H9 (cell line): ENCODE measurements around the gene PASK. TPM values are rescaled to one million over a fixed set of nuclear protein-coding genes. Genes with fewer than 3 reads are reported as not detected.

ENCODE experiments used
- DNase-seq: peaks from one replicate; pipeline ENCODE4 v3.0.0-alpha.2; 2017
- H2AFZ ChIP-seq: one replicate; pipeline ENCODE4 v1.6.1; 2013; ENCODE audit warnings: mild to moderate bottlenecking, low read length, control low read depth, moderate library complexity
- H2AK5ac ChIP-seq: 2 replicates; pipeline ENCODE4 v1.6.1; 2013; ENCODE audit warnings: low read length, control low read depth, mixed read lengths; ENCODE audit not compliant: insufficient read length
- H2BK120ac ChIP-seq: one replicate; pipeline ENCODE4 v1.6.1; 2013; ENCODE audit warnings: low read depth, mild to moderate bottlenecking, low read length, control low read depth, inconsistent platforms; ENCODE audit not compliant: poor library complexity, severe bottlenecking
- H2BK12ac ChIP-seq: 2 replicates; pipeline ENCODE4 v1.6.1; 2013; ENCODE audit warnings: low read length, control low read depth, mixed read lengths, low read depth; ENCODE audit not compliant: insufficient read length
- H2BK15ac ChIP-seq: 2 replicates; pipeline ENCODE4 v1.6.1; 2013; ENCODE audit warnings: low read depth, low read length, control low read depth
- H2BK20ac ChIP-seq: one replicate; pipeline ENCODE4 v1.6.1; 2013; ENCODE audit warnings: low read depth, mild to moderate bottlenecking, low read length, control low read depth, inconsistent platforms; ENCODE audit not compliant: poor library complexity, severe bottlenecking
- H2BK5ac ChIP-seq: 2 replicates; pipeline ENCODE4 v1.6.1; 2013; ENCODE audit warnings: low read length, control low read depth, mixed read lengths; ENCODE audit not compliant: insufficient read length
- H3K14ac ChIP-seq: 2 replicates; pipeline ENCODE4 v1.6.1; 2013; ENCODE audit warnings: low read length, control low read depth; ENCODE audit not compliant: insufficient read depth
- H3K18ac ChIP-seq: 2 replicates; pipeline ENCODE4 v1.6.1; 2013; ENCODE audit warnings: low read depth, mild to moderate bottlenecking, mixed read lengths, low read length, control low read depth; ENCODE audit not compliant: insufficient read length
- H3K23ac ChIP-seq: 2 replicates; pipeline ENCODE4 v1.6.1; 2013; ENCODE audit warnings: low read length, control low read depth, mixed read lengths, low read depth; ENCODE audit not compliant: insufficient read length
- H3K23me2 ChIP-seq: 2 replicates; pipeline ENCODE4 v1.6.1; 2013; ENCODE audit warnings: low read depth, mild to moderate bottlenecking, mixed read lengths, low read length, control low read depth; ENCODE audit not compliant: insufficient read length, poor library complexity, severe bottlenecking
- H3K27ac ChIP-seq: 2 replicates; pipeline ENCODE4 v1.5.1; 2013; ENCODE audit warnings: low read length, control low read depth, mixed read lengths, low read depth; ENCODE audit not compliant: insufficient read length
- H3K27me3 ChIP-seq: 2 replicates; pipeline ENCODE4 v1.6.1; 2013; ENCODE audit warnings: low read length, control low read depth, inconsistent platforms; ENCODE audit not compliant: insufficient read depth
- H3K4ac ChIP-seq: 2 replicates; pipeline ENCODE4 v1.6.1; 2013; ENCODE audit warnings: low read depth, mild to moderate bottlenecking, control low read depth, inconsistent platforms, low read length, moderate library complexity
- H3K4me1 ChIP-seq: 2 replicates; pipeline ENCODE4 v1.6.1; 2013; ENCODE audit warnings: low read length, control low read depth, inconsistent platforms; ENCODE audit not compliant: insufficient read depth
- H3K4me2 ChIP-seq: 2 replicates; pipeline ENCODE4 v1.6.1; 2013; ENCODE audit warnings: low read length, control low read depth, mixed read lengths; ENCODE audit not compliant: insufficient read length, insufficient read depth
- H3K56ac ChIP-seq: 2 replicates; pipeline ENCODE4 v1.6.1; 2013; ENCODE audit warnings: low read depth, mild to moderate bottlenecking, mixed read lengths, low read length, control low read depth; ENCODE audit not compliant: insufficient read length
- H3K79me1 ChIP-seq: 2 replicates; pipeline ENCODE4 v1.6.1; 2013; ENCODE audit warnings: low read depth, mild to moderate bottlenecking, moderate library complexity, low read length, control low read depth, inconsistent platforms; ENCODE audit not compliant: insufficient read depth, poor library complexity, severe bottlenecking
- H3K79me2 ChIP-seq: 2 replicates; pipeline ENCODE4 v1.6.1; 2013; ENCODE audit warnings: low read length, control low read depth, inconsistent platforms; ENCODE audit not compliant: insufficient read depth
- H3K9ac ChIP-seq: 2 replicates; pipeline ENCODE4 v1.6.1; 2013; ENCODE audit warnings: low read length, control low read depth, mixed read lengths; ENCODE audit not compliant: insufficient read length; ENCODE audit errors: extremely low read depth
- H3K9me3 ChIP-seq: one replicate; pipeline ENCODE4 v1.6.1; 2013; ENCODE audit warnings: low read depth, low read length, inconsistent platforms; ENCODE audit not compliant: control insufficient read depth
- H3T11ph ChIP-seq: one replicate; pipeline ENCODE4 v1.6.1; 2013; ENCODE audit warnings: mild to moderate bottlenecking, low read length, control low read depth, inconsistent platforms
- H4K20me1 ChIP-seq: one replicate; pipeline ENCODE4 v1.6.1; 2013; ENCODE audit not compliant: control insufficient read depth, insufficient read length, insufficient read depth
- H4K5ac ChIP-seq: 2 replicates; pipeline ENCODE4 v1.6.1; 2013; ENCODE audit warnings: low read depth, mild to moderate bottlenecking, mixed read lengths, low read length, control low read depth; ENCODE audit not compliant: insufficient read length
- H4K8ac ChIP-seq: replicated peaks from 2 replicates; pipeline ENCODE4 v1.6.1; 2013; ENCODE audit warnings: low read length, control low read depth, mixed read lengths, low read depth; ENCODE audit not compliant: insufficient read length
- H4K91ac ChIP-seq: 2 replicates; pipeline ENCODE4 v1.6.1; 2013; ENCODE audit warnings: low read depth, mild to moderate bottlenecking, moderate library complexity, mixed read lengths, low read length, control low read depth; ENCODE audit not compliant: insufficient read length
- H3K27ac Mint-ChIP-seq, 3 experiments: 2 replicates in 2 of 3; 3 replicates in 1 of 3; pipeline ENCODE4 v1.8.0; 2020 to 2021; ENCODE audit warnings: mixed read lengths in 3 of 3, mild to moderate bottlenecking in 1 of 3, moderate library complexity in 1 of 3
- H3K27me3 Mint-ChIP-seq: 2 replicates; pipeline ENCODE4 v1.8.0; 2021; ENCODE audit warnings: low read depth, mild to moderate bottlenecking, moderate library complexity, mixed read lengths
- H3K36me3 Mint-ChIP-seq, 3 experiments: 2 replicates in 2 of 3; 3 replicates in 1 of 3; pipeline ENCODE4 v1.8.0; 2020 to 2021; ENCODE audit warnings: low read depth in 3 of 3, mixed read lengths in 3 of 3; ENCODE audit not compliant: insufficient read depth in 1 of 3
- H3K4me1 Mint-ChIP-seq, 2 experiments: 2 replicates each; pipeline ENCODE4 v1.8.0; 2020; ENCODE audit warnings: mixed read lengths in 2 of 2
- H3K4me3 Mint-ChIP-seq, 2 experiments: 2 replicates in 1 of 2; 3 replicates in 1 of 2; pipeline ENCODE4 v1.8.0; 2020 to 2021; ENCODE audit warnings: mild to moderate bottlenecking in 2 of 2, mixed read lengths in 2 of 2, moderate library complexity in 1 of 2
- H3K9me3 Mint-ChIP-seq, 2 experiments: 2 replicates in 1 of 2; 3 replicates in 1 of 2; pipeline ENCODE4 v1.8.0; 2020; ENCODE audit warnings: mild to moderate bottlenecking in 2 of 2, mixed read lengths in 2 of 2, moderate library complexity in 1 of 2
- CTCF ChIP-seq: fragments of 200-600 bp; sonication (generic); conservative IDR thresholded peaks from 3 replicates; pipeline ENCODE4 v1.8.0; 2021; ENCODE audit warnings: antibody characterized with exemption, mild to moderate bottlenecking
- WGBS: extraction: QIAGEN DNeasy Blood & Tissue Kit; methylation state at CpG from one replicate; pipeline ENCODE4 v1.1.7; 2013; ENCODE audit warnings: missing lambda C conversion rate, low lambda C conversion rate, mixed read lengths; ENCODE audit not compliant: insufficient read length; ENCODE audit errors: extremely low coverage; 5-methylcytosine and 5-hydroxymethylcytosine counted together
- total RNA-seq: library from RNA; stranded (reverse); gene quantifications from 2 replicates; pipeline ENCODE4 v1.2.1, GENCODE V29; 2021

The PASK gene
- total RNA-seq, 1 experiment from 2014 or later = 68.0 TPM

DNA sequence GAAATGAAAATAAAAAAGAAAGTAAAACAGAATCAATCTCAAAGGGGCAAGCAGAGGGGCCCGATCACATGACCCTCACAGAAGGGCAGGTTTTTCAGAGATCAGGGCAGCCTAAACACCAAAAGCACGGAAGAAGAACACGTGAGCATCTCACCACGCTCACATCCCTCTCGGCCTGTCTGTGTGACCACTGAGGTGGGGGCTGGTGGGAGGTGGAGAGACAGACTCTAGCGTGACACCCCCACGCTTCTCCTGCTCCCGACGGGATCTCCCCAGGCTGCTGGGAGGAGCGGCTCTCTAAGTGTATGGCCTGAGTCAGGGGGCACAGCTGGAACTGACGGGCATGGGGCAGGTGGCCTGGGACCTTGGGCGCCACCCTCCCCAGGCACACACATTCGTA is 23.6 kb downstream of the PASK start:
- no peak overlapping the region for H3K18ac ChIP-seq
- H3K9me3 ChIP-seq = no peaks in the 10 kb centered on the region
- H4K20me1 ChIP-seq = no peaks in the 10 kb centered on the region
- H3K27ac ChIP-seq = no peak overlapping the region
- peaks cover 11 to 53% (median 33%) of the 10 kb centered on the region in 3 experiments; a peak in 6 of 7 replicates for H3K36me3 Mint-ChIP-seq
- H3K4ac ChIP-seq = no peak overlapping the region
- no peak overlapping the region for H3K4me3 Mint-ChIP-seq
- no peak overlapping the region for H2AFZ ChIP-seq
- no peak overlapping the region for H3T11ph ChIP-seq
- H3K9me3 Mint-ChIP-seq = no peaks in the 10 kb centered on the region
- no peaks in the 10 kb centered on the region for H3K27me3 ChIP-seq
- no peak overlapping the region for H2BK5ac ChIP-seq
- no peak overlapping the region for H2BK120ac ChIP-seq
- H3K27ac Mint-ChIP-seq = no peak overlapping the region
- no peaks in the 10 kb centered on the region for H3K79me2 ChIP-seq
- no CpG with 5 or more reads among the region's 13 CpGs for WGBS
- no peak overlapping the region for H4K5ac ChIP-seq
- no peaks in the 10 kb centered on the region for H3K4me1 ChIP-seq
- no peaks in the 10 kb centered on the region for H3K27me3 Mint-ChIP-seq
- no peak overlapping the region for H4K91ac ChIP-seq
- no peak overlapping the region for H3K9ac ChIP-seq
- no peak for DNase-seq
- no peak overlapping the region for H2BK20ac ChIP-seq
- H4K8ac ChIP-seq = no peak overlapping the region
- H2AK5ac ChIP-seq = no peak overlapping the region
- H3K79me1 ChIP-seq = no peaks in the 10 kb centered on the region
- H3K56ac ChIP-seq = no peak overlapping the region
- no peaks in the 10 kb centered on the region for H3K23me2 ChIP-seq
- no peak overlapping the region for H3K4me2 ChIP-seq
- H3K23ac ChIP-seq = no peak overlapping the region
- H3K4me1 Mint-ChIP-seq = no peaks in the 10 kb centered on the region
- TF ChIP-seq CTCF = no peak
- no peak overlapping the region for H2BK12ac ChIP-seq
- H2BK15ac ChIP-seq = no peak overlapping the region
- H3K14ac ChIP-seq = no peak overlapping the region
